GM15510 (cell line): Measurements from ENCODE around the gene CRK.
A peak's percentile ranks its signal among the peaks of the same experiment; 100 is the strongest.

ENCODE experiments used
- POLR2A ChIP-seq: IDR thresholded peaks from 3 replicates; pipeline ENCODE4 v1.6.1; 2011; ENCODE audit warnings: borderline replicate concordance; ENCODE audit not compliant: insufficient read length; ENCODE audit errors: extremely low read depth

The CRK gene

DNA sequence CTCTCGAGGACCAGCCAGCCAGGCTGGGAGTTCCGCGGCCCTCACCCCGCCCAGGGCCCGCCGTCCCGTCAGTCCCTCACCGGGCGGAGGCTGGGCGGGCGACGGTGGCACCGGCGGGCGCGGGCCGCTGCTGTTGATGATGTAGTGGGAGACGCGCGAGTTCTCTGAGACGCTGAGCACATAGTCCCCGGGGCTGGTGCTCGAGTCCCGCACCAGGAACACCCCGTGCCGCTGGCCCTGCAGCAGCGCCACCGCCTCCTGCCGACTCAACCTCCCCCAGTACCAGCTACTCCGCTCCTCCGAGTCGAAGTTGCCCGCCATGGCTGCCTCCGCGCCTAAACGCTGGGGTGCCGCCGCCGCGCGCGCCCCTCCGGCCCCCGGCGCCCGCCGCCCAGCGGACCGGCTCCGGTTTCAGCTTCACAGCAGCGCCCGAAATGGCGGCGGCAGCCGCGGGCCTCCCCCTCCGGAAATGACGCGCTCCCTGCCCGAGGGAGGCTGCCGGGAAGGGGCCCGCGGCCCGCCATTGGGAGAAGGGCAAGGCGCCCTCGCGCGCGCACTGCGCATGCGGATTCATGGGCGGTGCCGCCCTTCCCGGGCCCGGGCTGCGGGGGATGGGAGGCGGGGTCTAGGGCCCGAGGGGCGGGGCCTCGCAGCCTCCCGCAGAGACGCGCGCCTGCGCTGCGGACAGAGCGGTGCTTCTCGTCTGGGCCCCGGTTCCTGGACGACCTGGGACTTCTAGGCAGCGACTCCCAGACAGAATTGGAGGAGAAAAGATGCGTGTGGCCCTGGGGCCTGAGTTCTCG is at the start of gene CRK:
CRK (minus strand) TSS at position 436 of the 803 bp plus-strand sequence; CDS start at position 321, 115 bp downstream.
- TF ChIP-seq POLR2A = peak; percentile 95

DNA sequence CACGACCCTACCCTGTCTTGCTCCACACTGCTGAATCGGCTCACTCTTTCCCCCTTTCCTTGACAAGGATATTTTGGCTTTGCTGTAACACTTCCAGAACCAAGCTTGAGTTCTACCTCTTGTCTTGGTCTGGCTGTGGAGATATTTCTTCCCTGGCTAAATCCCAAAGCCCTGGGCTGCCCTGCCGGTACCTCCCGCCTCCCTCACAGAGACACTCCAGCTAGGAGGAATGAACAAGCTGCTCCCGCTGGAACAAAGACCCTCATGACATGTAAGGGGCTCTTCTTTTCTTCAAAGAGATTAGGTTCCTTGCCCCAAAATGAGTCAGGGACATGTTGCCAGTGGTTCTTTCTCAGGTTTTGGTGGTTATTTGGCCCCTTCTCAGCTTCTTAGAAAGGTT is 49.6 kb upstream of the CRK start:
- TF ChIP-seq POLR2A = no peak

GRCh38 chr17:1504866-1505265 is 48.8 kb upstream of the CRK start:
- no peak for TF ChIP-seq POLR2A

DNA sequence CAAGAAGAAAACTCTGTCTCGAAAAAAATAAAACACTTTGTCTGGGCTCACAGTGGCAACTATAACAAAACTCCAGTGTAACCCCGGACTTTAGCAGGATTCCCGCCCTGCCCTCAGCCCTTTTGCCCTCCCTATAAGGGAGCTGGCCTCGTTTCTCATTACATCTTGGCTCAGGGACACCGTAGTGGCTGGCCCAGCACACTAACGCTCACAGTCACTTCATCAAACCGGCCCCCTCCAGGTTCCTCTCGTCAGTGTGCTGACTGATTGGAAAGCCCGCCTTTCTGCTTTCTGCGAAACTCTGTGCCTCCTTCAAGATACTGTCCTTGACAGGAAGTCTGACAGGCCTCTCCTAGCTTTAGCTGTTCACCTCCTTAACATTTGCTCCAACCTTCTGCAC is 47.7 kb upstream of the CRK start:
- TF ChIP-seq POLR2A = no peak

GRCh38 chr17:1498869-1499268 is 42.8 kb upstream of the CRK start:
- TF ChIP-seq POLR2A = no peak

DNA sequence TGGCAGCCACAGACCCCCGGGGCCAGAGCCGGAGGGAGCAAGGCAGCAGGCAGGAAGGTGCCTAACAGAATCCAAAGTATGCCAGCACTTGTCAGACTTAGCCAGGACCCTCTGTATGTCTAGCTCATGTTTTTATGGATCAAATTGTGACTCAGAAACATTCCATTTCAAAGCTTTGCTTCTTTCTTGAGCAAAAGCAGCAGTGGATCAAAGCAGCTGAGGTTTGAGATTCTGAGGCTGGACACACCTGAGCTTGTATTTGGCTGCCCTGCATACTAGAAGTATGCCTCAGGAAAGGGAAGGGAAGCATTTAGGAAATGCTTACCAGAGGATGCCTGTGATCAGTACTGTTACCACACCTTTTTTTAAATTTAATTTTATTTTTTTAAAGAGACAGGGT is 42.2 kb upstream of the CRK start:
- no peak for TF ChIP-seq POLR2A

- no peak for TF ChIP-seq POLR2A
These were observed 41.8 kb upstream of the CRK start for GRCh38 chr17:1497831-1498230.

GRCh38 chr17:1496869-1497268 is 40.8 kb upstream of the CRK start:
- no peak for TF ChIP-seq POLR2A

DNA sequence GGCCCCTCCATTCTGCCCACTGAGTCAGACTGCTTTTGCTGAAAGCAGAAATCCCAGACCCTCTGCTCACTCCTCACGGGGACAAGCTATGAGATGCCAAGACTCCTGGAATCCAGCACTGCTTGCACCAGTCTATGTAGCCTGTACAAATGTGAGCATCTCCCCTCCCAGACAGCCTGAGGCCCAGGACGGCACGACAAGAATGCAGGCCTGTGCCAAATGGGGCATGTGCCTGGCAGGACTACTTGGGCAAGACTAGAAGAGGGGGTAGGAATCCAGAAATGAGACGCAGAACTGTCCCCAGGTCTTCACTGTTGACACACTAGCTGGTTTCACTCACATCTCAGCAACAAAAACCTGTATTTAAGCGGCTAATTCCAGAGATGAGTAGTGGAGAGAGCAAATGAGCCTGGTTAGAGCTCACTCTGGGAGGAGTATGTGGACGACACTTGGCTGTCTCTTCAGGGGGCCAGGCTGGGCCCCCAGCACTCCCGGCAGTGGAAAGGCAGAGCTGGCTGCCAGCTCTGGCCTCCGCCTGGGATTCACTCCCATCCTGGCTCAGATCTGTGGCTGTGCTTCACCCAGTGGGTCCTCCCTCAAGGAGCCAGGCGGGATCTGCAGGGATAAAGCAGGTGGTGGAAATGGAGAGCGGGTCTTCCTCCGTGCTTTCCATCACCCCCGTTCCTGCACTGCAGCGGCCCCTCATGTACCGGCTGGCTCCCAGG is 39.4 kb upstream of the CRK start:
- TF ChIP-seq POLR2A = no peak

GRCh38 chr17:1494736-1495253 is 38.8 kb upstream of the CRK start:
- no peak for TF ChIP-seq POLR2A

GRCh38 chr17:1494203-1494602 is 38.2 kb upstream of the CRK start:
- no peak for TF ChIP-seq POLR2A

DNA sequence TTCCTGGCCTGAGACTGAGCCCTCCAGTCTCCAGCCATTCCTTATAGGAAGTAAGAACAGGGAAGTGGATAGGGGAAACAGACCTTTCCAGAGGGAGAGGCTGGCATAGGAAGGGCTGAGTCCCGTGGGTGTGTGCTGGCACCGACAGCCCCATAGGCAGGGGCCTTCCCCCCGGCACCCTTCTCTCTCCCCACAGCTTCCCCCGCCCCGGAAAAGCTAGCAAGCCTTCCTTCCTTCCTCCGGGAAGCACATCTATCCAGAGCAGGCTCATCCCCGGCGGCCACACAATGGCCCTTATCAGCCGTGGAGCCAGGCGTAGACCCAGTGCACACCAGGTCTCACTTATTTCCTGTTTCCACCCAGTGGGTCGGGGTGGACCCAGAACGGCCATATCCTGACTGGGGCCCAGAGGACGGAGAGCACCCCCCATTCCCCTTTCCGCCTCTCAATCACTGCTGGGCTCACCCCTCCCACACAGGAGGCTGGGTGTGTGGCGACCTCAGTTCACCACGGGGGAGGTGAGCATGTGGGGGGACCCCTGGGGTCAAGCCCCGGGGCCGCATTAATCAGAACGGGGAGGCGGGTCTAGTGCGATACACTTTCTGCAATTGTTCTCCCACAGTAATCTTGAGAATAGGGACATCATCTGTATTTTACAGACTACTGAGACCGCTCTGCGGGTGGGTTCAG is 37.4 kb upstream of the CRK start:
- no peak for TF ChIP-seq POLR2A

DNA sequence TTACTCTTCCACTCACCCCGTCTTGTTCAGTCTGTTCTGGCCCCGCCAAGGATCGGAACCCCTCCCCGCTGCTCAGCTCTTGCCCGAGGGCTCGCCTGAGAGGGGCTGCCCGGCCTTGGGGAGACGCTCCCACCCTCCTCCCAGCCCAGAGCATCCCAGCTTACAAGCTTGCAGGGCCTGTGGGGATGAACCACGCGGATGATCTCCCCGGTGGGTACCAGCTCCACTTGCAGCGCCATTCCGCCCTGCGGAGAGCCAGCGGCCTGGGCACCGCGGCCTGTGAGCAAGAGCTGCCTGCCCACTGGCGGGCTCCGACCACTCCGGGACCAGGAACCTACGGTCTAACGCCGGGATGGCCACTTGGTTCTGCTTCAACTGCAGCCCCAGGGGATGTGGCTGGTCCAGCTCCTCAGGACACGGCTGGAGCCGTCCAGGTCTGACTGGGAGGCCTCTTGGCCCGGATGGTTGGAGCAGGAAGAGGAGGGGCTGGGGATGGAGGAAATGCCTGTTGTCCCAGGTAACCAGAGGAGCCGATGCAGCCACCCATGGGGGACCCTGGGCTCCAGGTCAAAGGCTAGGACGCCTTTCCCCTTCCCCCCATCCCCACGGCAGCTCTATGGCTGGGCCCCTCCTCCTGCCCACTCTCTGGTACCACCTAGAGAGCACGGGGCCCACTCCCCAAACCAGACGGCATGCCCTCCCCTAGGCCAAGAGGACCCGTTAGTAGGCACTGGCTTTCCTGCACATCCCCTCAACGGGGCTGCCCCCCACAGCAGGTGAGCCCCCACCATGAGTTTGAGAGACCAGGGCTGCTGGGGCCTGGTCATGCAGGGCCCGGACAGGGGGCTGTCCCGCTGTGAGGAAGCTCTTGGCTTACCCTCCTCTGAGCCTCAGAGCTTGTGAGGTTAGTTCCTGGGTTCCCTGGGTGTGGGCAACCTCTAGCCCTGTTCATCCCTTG is 36.5 kb upstream of the CRK start, which contains the start of gene MYO1C:
MYO1C (minus strand) TSS at position 438 of the 958 bp plus-strand sequence; CDS start at position 239, 199 bp downstream.
- no peak for TF ChIP-seq POLR2A

- peak; percentile 4 for TF ChIP-seq POLR2A
These were observed 35.6 kb upstream of the CRK start for GRCh38 chr17:1491443-1492248.
